ENCODE measurements around the gene RBP4. TPM values are rescaled to one million over a fixed set of nuclear protein-coding genes. Genes with fewer than 3 reads are reported as not detected.

RBP4 gene
- total RNA-seq, 3 donors from 2014 or later = 63.5 to 813 (median 111) TPM

- no peak overlapping the region for H3K27ac ChIP-seq
- intact Hi-C loops (cut with DNase I; ENCODE audit: low total_unique reads) = no loop called here
- TF ChIP-seq POLR2A (IDR thresholded peaks at IDR 0.05) = no peak
- no peak for TF ChIP-seq POLR2AphosphoS5 (IDR thresholded peaks at IDR 0.05)
- TF ChIP-seq CTCF (IDR thresholded peaks at IDR 0.05) = no peak
Observed at GRCh38 chr10:93580828-93581227, 20.2 kb downstream of the RBP4 start.

GRCh38 chr10:93579985-93580711 lies 20.9 kb downstream of the RBP4 start:
- TF ChIP-seq CTCF (IDR thresholded peaks at IDR 0.05) (no peak), POLR2A (IDR thresholded peaks at IDR 0.05) (no peak), POLR2AphosphoS5 (IDR thresholded peaks at IDR 0.05) (no peak)
- no peaks in the 10 kb centered on the region for H3K4me1 ChIP-seq
- no peaks in the 10 kb centered on the region for H3K36me3 ChIP-seq
- H3K9me3 ChIP-seq = no peaks in the 10 kb centered on the region
- no peak for DNase-seq (ENCODE audit: low spot score in 2 of 2)
- intact Hi-C loops (cut with DNase I; ENCODE audit: low total_unique reads) = no loop called here
- H3K27ac ChIP-seq = no peak overlapping the region
- no peak overlapping the region for H3K4me3 ChIP-seq
- H3K27me3 ChIP-seq = no peaks in the 10 kb centered on the region

More at GRCh38 chr10:93580828-93581227, 20.2 kb downstream of the RBP4 start:
- no peak overlapping the region for H3K4me3 ChIP-seq
- H3K36me3 ChIP-seq = no peaks in the 10 kb centered on the region
- no peak for DNase-seq (ENCODE audit: low spot score in 2 of 2)
- H3K9me3 ChIP-seq = no peaks in the 10 kb centered on the region
- no peaks in the 10 kb centered on the region for H3K4me1 ChIP-seq
- no peaks in the 10 kb centered on the region for H3K27me3 ChIP-seq

GRCh38 chr10:93579089-93579488 lies 21.9 kb downstream of the RBP4 start:
- intact Hi-C loops (cut with DNase I; ENCODE audit: low total_unique reads) = no loop called here
- Histone ChIP-seq H3K27ac (no peak overlapping the region), H3K36me3 (no peaks in the 10 kb centered on the region), H3K4me1 (no peaks in the 10 kb centered on the region), H3K4me3 (no peak overlapping the region), H3K27me3 (no peaks in the 10 kb centered on the region), H3K9me3 (no peaks in the 10 kb centered on the region)
- DNase-seq (ENCODE audit: low spot score in 2 of 2) = no peak
- TF ChIP-seq POLR2AphosphoS5 (IDR thresholded peaks at IDR 0.05) (no peak), POLR2A (IDR thresholded peaks at IDR 0.05) (no peak), CTCF (IDR thresholded peaks at IDR 0.05) (no peak)

- intact Hi-C loops (cut with DNase I; ENCODE audit: low total_unique reads) = no loop called here
- TF ChIP-seq POLR2AphosphoS5 (IDR thresholded peaks at IDR 0.05) = no peak
- TF ChIP-seq CTCF (IDR thresholded peaks at IDR 0.05) = no peak
- no peak for TF ChIP-seq POLR2A (IDR thresholded peaks at IDR 0.05)
- H3K27me3 ChIP-seq = no peaks in the 10 kb centered on the region
- no peaks in the 10 kb centered on the region for H3K4me1 ChIP-seq
- no peak for DNase-seq (ENCODE audit: low spot score in 2 of 2)
- H3K36me3 ChIP-seq = no peaks in the 10 kb centered on the region
- H3K9me3 ChIP-seq = no peaks in the 10 kb centered on the region
- no peak overlapping the region for H3K27ac ChIP-seq
- no peak overlapping the region for H3K4me3 ChIP-seq
Observed at GRCh38 chr10:93577565-93577964, 23.5 kb downstream of the RBP4 start.

- H3K36me3 ChIP-seq = no peaks in the 10 kb centered on the region
- H3K27ac ChIP-seq = no peak overlapping the region
- TF ChIP-seq POLR2A (IDR thresholded peaks at IDR 0.05) (no peak), POLR2AphosphoS5 (IDR thresholded peaks at IDR 0.05) (no peak)
- intact Hi-C loops (cut with DNase I; ENCODE audit: low total_unique reads) = no loop called here
- no peak for DNase-seq (ENCODE audit: low spot score in 2 of 2)
- H3K27me3 ChIP-seq = no peaks in the 10 kb centered on the region
- no peaks in the 10 kb centered on the region for H3K9me3 ChIP-seq
- no peak overlapping the region for H3K4me3 ChIP-seq
- no peaks in the 10 kb centered on the region for H3K4me1 ChIP-seq
Observed at GRCh38 chr10:93576888-93577287, 24.1 kb downstream of the RBP4 start.
